Measurements from ENCODE around the gene USF3.

USF3 gene

GRCh38 chr3:113606539-113607218 lies 89.8 kb downstream of the USF3 start:
- no peak for DNase-seq

GRCh38 chr3:113602836-113603235 lies 93.6 kb downstream of the USF3 start:
- DNase-seq: no peak

DNA sequence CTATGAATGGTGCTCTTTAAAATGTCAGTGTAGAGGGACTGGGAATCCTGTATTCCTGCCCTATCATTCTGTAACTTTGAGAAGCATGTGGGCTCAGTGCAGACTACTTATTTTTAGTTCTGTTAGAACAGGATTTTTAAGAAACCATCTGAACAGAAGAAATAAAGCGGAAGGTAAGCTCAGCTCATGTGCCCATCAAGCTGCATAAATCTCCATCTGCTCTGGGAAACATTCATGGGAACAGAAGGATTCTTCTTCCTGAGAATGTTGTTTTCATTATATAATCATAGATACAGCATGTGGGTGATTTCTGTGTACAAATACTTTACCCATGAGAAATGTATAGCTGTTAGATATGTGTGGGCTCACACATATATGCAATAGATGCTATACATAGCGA lies 94.2 kb downstream of the USF3 start:
- DNase-seq: no peak

DNA sequence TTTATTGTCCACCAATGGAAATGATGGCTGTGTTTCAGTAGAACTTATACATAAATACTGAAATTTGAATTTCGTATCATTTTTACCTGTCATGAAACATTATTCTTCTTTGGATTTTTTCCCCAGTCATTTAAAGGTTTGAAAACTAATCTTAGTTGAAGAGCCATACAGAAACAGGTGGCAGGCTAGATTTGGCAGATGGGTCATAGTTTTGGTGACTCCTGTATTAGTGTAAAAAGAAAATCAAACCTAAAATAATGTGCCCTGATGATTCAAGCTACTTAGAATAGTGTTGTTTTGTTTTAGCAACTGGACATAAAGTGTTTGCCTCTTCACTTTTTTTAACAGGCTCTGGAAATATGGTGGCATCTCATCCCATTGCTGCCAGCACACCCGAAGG lies 95.2 kb downstream of the USF3 start:
- no peak for DNase-seq

- no peak for DNase-seq
These were observed 95.8 kb downstream of the USF3 start for GRCh38 chr3:113600418-113601182.

Data from NCI-H526 treated with DMSO at 0.1 percent for 48 hours (cell line).